GM12872 (cell line): ENCODE results near the gene PRKD3.

ENCODE experiments used
- CTCF ChIP-seq: IDR thresholded peaks from 3 replicates; pipeline ENCODE4 v1.5.1; 2011; ENCODE audit warnings: low read depth, mild to moderate bottlenecking, low read length, moderate library complexity; ENCODE audit not compliant: insufficient read depth

Gene PRKD3

GRCh38 chr2:37364351-37364750 is 39.7 kb upstream of the PRKD3 start:
- TF ChIP-seq CTCF = no peak

DNA sequence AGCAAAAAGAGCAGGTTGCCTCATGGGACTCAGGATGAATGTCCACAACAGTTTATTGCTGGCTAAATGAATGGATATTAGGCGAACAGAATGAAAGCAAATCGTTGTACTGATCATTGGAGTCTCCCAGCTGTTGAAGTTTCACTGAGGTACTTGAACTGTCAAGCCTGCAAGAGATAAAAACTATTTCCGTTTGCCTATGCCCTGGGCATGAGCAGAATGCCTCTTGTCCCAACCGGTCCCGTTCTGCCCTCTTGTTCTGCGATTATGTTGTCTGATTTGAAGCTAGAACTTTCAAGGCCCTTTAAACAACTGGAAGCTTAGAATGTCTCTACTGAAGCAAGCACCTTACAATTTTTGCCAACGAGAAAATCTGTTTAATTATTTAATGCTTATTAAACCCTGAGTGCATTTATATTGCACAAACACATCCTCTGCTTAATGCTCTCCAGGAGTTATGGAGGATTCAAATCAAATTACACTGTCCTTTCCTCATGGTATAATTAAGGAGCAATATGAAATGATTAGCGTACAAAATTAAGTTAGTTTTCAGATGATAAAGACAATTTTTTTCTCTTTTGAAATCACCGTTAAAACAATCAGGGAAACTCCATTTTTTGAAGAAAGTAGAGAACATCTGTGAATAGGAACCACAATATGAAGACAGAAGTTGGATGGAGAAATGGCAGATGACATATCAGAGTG is 37.5 kb upstream of the PRKD3 start:
- no peak for TF ChIP-seq CTCF

DNA sequence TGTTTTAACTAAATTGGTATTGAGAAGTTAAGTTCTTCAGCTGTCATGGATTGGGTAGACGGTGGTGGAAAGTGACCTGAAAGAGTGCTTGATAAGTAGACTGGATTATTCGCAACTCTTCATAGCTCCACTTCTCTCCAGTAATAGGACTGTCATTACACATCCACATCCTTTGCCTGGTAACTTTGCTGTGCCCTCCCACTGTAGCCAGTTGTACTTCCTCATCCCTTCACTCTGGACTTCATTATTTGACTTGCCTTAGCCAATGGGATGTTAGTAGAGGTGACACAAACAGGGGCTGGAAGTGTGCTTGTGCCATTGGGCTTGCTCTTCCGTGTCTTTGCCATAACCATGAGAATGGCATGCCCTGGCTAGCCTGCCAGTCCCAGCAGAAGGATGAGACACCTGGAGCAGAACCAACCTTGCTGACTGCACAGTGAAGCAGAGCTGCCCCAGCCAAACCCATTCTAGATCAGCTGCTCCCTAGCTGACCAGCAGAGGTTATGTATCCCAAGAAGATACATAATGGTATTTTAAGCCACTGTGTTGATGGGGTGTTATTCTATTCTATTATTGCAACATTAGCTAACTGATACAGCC is 36.7 kb upstream of the PRKD3 start:
- TF ChIP-seq CTCF = no peak

- no peak for TF ChIP-seq CTCF
Observed at GRCh38 chr2:37358466-37358865, 33.8 kb upstream of the PRKD3 start.

GRCh38 chr2:37357530-37357929 is 32.9 kb upstream of the PRKD3 start:
- TF ChIP-seq CTCF = no peak

GRCh38 chr2:37357069-37357468 is 32.4 kb upstream of the PRKD3 start:
- no peak for TF ChIP-seq CTCF

- no peak for TF ChIP-seq CTCF
Observed at GRCh38 chr2:37356299-37356698, 31.7 kb upstream of the PRKD3 start.
